ENCODE data around the gene CAVIN3.

- TF ChIP-seq CTCF (IDR thresholded peaks at IDR 0.05; ENCODE audit: low read length), result no peak
- no peak for TF ChIP-seq EZH2 (IDR thresholded peaks at IDR 0.05; ENCODE audit: borderline replicate concordance, low read length)
Observed at GRCh38 chr11:6300325-6300724, 20.0 kb downstream of the CAVIN3 start.
